Measurements from ENCODE around the gene C2CD4A. TPM values are rescaled to one million over a fixed set of nuclear protein-coding genes. Genes with fewer than 3 reads are reported as not detected.

The C2CD4A gene, protein sequence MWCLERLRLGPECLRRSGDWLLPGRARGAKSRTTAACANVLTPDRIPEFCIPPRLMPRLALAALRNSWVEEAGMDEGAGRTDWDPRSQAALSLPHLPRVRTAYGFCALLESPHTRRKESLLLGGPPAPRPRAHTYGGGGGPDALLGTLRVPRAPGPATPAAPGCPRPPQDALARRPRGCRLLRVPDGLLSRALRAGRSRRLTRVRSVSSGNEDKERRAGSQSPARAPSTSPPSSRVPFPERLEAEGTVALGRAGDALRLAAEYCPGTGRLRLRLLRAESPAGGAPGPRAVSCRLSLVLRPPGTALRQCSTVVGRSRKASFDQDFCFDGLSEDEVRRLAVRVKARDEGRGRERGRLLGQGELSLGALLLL
- not detected for polyA plus RNA-seq (2012; ENCODE audit: insufficient read length, low read depth)

DNA sequence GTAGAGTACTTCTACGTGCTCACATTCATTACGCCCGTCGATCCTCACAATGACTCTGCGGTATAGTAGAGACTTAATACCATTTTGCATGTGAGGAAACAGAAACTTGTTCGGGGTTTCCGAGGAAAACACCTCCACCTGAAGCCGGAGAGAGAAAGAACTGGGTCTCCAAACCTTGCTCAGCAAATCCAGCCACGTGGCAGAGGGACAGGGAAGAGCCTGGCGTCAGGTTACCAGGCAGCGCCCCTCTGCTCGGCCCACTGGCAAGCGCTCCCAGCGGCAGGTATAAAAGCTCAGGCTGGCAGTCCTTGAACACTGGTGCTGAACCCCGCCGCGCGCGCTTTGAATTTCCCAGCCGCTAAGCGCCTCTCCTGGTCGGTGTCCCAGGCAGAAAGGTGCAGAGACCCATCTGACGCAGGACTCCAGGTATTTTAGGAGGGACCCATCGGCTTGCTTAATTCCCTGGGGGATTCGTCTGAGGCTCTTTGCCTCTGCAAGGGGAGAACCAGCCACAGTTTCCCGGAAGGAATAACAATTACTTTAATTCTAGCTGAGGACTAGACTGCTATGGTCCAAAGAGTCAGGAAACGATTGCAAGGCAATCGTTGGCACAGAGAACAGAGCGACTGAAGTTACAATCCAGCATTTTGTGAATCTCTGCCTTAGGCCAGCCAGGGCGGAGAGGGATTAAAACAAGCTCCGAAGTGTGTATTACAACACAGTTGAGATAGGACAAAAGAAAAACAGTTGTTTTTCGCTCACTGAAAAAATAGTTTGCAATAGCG is at the start of gene C2CD4A:
C2CD4A (plus strand) TSS at position 315 of the 785 bp plus-strand sequence. CDS start 637 bp downstream, outside the sequence.
- TF ChIP-seq SIN3A (IDR thresholded peaks at IDR 0.05; ENCODE audit: borderline replicate concordance, insufficient read depth, low read length) (no peak), TAF1 (IDR thresholded peaks at IDR 0.05; ENCODE audit: borderline replicate concordance, insufficient read depth, low read length) (no peak), FOXP2 (optimal IDR thresholded peaks at IDR 0.05; ENCODE audit: borderline replicate concordance, extremely low read depth, extremely low read length, insufficient read depth) (no peak), POLR2AphosphoS5 (IDR thresholded peaks at IDR 0.05; ENCODE audit: low read depth, low read length) (no peak)
- TF ChIP-seq, protein P1, sequence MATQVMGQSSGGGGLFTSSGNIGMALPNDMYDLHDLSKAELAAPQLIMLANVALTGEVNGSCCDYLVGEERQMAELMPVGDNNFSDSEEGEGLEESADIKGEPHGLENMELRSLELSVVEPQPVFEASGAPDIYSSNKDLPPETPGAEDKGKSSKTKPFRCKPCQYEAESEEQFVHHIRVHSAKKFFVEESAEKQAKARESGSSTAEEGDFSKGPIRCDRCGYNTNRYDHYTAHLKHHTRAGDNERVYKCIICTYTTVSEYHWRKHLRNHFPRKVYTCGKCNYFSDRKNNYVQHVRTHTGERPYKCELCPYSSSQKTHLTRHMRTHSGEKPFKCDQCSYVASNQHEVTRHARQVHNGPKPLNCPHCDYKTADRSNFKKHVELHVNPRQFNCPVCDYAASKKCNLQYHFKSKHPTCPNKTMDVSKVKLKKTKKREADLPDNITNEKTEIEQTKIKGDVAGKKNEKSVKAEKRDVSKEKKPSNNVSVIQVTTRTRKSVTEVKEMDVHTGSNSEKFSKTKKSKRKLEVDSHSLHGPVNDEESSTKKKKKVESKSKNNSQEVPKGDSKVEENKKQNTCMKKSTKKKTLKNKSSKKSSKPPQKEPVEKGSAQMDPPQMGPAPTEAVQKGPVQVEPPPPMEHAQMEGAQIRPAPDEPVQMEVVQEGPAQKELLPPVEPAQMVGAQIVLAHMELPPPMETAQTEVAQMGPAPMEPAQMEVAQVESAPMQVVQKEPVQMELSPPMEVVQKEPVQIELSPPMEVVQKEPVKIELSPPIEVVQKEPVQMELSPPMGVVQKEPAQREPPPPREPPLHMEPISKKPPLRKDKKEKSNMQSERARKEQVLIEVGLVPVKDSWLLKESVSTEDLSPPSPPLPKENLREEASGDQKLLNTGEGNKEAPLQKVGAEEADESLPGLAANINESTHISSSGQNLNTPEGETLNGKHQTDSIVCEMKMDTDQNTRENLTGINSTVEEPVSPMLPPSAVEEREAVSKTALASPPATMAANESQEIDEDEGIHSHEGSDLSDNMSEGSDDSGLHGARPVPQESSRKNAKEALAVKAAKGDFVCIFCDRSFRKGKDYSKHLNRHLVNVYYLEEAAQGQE (IDR thresholded peaks at IDR 0.05; ENCODE audit: insufficient read depth in 1 of 2, low read depth in 2 of 2, low read length in 2 of 2), result no peak

DNA sequence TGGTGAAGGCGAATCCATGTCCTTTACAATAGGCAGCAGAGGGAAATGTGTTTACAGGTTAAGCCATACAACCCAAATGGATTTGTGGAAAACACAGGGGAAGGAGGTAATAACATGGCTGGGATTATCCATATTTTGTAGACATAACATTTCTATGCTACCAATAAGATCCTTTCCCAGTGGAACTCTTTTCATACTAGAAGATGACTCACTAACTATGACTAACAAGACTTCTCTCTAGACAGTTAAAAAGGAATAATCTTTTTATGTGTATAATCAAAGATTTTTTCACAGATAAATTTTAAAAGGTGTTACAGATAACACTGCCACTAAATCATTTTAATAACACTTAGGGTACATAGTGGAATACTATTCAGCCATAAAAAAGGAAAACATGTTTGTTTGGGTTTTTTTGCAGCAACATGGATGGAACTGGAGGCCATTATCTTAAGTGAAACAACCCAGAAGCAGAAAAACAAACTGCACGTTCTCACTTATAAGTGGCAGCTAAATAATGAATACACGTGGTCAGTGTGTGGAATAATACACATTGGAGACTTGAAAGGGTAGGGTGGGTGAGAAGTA is 46.1 kb upstream of the C2CD4A start:
- TF ChIP-seq TAF1 (IDR thresholded peaks at IDR 0.05; ENCODE audit: borderline replicate concordance, insufficient read depth, low read length) (no peak), FOXP2 (optimal IDR thresholded peaks at IDR 0.05; ENCODE audit: borderline replicate concordance, extremely low read depth, extremely low read length, insufficient read depth) (no peak), POLR2AphosphoS5 (IDR thresholded peaks at IDR 0.05; ENCODE audit: low read depth, low read length) (no peak), SIN3A (IDR thresholded peaks at IDR 0.05; ENCODE audit: borderline replicate concordance, insufficient read depth, low read length) (no peak)
- TF ChIP-seq, protein P1 (IDR thresholded peaks at IDR 0.05; ENCODE audit: insufficient read depth in 1 of 2, low read depth in 2 of 2, low read length in 2 of 2), result no peak

DNA sequence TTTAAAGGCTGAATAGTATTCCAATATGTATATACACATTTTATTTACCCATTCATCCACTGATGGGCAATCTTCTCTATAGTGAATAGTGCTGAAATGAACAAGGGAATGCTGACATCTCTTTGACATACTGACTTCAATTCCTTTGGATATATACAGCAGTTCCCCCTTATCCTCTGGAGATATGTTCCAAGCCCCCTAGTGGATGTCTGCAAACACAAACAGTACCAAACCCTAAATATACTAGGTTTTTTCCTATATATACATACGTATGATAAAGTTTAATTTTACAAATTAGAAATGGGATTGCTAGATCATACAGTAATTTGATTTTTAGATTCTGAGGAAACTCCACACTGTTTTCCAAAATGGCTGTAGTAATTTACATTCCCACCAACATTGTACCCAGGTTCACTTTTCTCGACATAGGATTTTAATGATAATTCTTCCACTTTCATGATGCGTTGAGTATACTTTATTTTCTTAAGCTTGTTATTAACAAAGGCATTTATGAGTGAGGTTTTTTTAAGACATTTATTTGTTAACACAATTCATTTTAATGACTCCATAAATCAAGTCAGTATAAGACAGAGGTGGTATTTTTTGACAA is 44.7 kb upstream of the C2CD4A start:
- TF ChIP-seq TAF1 (IDR thresholded peaks at IDR 0.05; ENCODE audit: borderline replicate concordance, insufficient read depth, low read length), result no peak
- TF ChIP-seq, protein P1 (IDR thresholded peaks at IDR 0.05; ENCODE audit: insufficient read depth in 1 of 2, low read depth in 2 of 2, low read length in 2 of 2), result no peak
- TF ChIP-seq SIN3A (IDR thresholded peaks at IDR 0.05; ENCODE audit: borderline replicate concordance, insufficient read depth, low read length), result no peak
- no peak for TF ChIP-seq FOXP2 (optimal IDR thresholded peaks at IDR 0.05; ENCODE audit: borderline replicate concordance, extremely low read depth, extremely low read length, insufficient read depth)
- no peak for TF ChIP-seq POLR2AphosphoS5 (IDR thresholded peaks at IDR 0.05; ENCODE audit: low read depth, low read length)

DNA sequence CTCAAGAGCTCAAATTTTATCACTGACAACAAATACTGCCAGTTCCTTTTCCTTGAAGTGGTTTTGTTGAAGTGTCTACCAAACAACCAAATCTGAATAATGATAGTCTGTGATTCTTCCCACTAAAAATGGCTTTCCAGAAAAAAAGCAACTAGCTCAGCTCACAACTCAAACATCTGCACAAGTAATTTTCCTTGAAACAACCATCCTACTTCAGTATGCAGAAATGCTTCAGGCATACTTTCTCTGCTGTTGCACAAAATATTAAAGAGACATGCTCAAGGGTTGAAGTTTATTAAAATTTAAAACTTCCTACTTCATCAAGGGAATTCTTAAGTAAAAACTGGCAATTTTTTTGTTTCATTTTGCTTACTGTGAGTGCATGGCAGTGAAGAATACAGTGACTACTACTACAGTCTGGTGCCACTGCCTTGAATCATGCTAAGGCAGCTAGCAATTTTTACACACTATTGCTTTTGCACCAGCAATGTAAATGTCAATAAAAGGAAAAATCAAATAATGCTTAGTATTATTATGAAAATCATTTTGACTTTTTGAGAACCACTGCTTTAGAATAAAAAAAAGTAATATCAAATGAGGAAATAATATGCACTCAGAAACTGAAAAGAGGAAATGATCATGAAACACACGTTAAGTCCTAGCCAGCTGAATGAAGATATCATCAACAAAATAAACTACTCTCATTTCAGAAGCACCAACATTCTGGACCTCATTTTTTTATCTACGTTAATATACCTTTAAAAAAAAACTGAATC is 40.1 kb upstream of the C2CD4A start:
- TF ChIP-seq FOXP2 (optimal IDR thresholded peaks at IDR 0.05; ENCODE audit: borderline replicate concordance, extremely low read depth, extremely low read length, insufficient read depth) (no peak), SIN3A (IDR thresholded peaks at IDR 0.05; ENCODE audit: borderline replicate concordance, insufficient read depth, low read length) (no peak), TAF1 (IDR thresholded peaks at IDR 0.05; ENCODE audit: borderline replicate concordance, insufficient read depth, low read length) (no peak), POLR2AphosphoS5 (IDR thresholded peaks at IDR 0.05; ENCODE audit: low read depth, low read length) (no peak)
- TF ChIP-seq, protein P1 (IDR thresholded peaks at IDR 0.05; ENCODE audit: insufficient read depth in 1 of 2, low read depth in 2 of 2, low read length in 2 of 2), result no peak
